ENCODE results near the gene ADARB1.

DNA sequence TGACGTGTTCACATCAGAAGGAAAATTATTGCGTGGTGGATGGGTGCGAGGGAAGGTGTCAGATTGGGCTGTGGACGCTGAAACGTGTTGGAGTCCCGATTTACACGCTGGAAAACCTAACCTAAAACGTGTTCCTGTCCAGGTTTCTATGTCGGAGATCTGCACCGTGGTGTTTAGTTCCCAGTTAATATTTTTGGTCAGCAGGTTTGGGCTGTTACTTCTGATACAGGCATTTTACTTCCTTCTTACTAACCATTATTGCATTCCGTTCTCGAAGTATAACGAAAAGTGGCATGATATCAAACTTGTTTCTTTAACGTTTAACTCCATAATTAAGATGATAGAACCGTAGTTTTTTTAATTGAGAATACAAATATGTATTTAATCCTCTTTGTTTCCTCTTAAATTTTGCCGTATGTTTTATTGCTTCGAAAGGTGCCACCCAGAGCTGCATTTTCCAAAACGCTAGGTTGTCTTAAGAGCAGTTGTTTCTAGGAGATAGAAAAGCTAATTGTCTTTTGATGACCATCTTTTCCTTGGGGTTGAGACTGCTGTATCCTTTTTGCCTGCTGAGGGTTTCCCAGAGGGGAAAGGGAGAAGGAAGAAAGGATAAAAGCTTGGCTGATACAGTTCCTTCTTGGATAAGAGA lies 1.3 kb downstream of the ADARB1 start:
- TF ChIP-seq, protein P1, sequence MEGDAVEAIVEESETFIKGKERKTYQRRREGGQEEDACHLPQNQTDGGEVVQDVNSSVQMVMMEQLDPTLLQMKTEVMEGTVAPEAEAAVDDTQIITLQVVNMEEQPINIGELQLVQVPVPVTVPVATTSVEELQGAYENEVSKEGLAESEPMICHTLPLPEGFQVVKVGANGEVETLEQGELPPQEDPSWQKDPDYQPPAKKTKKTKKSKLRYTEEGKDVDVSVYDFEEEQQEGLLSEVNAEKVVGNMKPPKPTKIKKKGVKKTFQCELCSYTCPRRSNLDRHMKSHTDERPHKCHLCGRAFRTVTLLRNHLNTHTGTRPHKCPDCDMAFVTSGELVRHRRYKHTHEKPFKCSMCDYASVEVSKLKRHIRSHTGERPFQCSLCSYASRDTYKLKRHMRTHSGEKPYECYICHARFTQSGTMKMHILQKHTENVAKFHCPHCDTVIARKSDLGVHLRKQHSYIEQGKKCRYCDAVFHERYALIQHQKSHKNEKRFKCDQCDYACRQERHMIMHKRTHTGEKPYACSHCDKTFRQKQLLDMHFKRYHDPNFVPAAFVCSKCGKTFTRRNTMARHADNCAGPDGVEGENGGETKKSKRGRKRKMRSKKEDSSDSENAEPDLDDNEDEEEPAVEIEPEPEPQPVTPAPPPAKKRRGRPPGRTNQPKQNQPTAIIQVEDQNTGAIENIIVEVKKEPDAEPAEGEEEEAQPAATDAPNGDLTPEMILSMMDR (IDR thresholded peaks at IDR 0.05; ENCODE audit: control extremely low read depth in 1 of 3, insufficient read depth in 1 of 3, low read depth in 1 of 3, low read length in 3 of 3) = no peak
- TF ChIP-seq GABPA (IDR thresholded peaks at IDR 0.05; ENCODE audit: borderline replicate concordance, insufficient read depth, low read length) (no peak), HDAC6 (IDR thresholded peaks at IDR 0.05; ENCODE audit: low read depth, low read length) (no peak), TBP (IDR thresholded peaks at IDR 0.05; ENCODE audit: low read depth, low read length) (no peak), TEAD4 (IDR thresholded peaks at IDR 0.05; ENCODE audit: low read depth, low read length) (no peak), SIN3A (conservative IDR thresholded peaks at IDR 0.05 in 1 of 2, IDR thresholded peaks at IDR 0.05 in 1 of 2; ENCODE audit: low read depth in 1 of 2, low read length in 2 of 2) (no peak), CHD2 (IDR thresholded peaks at IDR 0.05; ENCODE audit: low read length) (no peak), KDM4A (IDR thresholded peaks at IDR 0.05; ENCODE audit: low read depth, low read length, severe bottlenecking) (no peak), SRF (IDR thresholded peaks at IDR 0.05; ENCODE audit: low read depth, low read length) (no peak), GTF2F1 (IDR thresholded peaks at IDR 0.05; ENCODE audit: borderline replicate concordance, low read depth, low read length) (no peak), POLR2A (IDR thresholded peaks at IDR 0.05; ENCODE audit: control extremely low read depth in 1 of 2, low read depth in 2 of 2, low read length in 2 of 2) (no peak)
- TF ChIP-seq, protein P2, sequence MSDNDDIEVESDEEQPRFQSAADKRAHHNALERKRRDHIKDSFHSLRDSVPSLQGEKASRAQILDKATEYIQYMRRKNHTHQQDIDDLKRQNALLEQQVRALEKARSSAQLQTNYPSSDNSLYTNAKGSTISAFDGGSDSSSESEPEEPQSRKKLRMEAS (IDR thresholded peaks at IDR 0.05) = no peak

All from H1 (cell line).